ENCODE data around the gene GALNT14.
"Not testable (repeated sequence)": the region's sequence is repeated elsewhere in the genome, so short reads cannot be mapped to it uniquely, and the experiment has no call there.

GALNT14 gene

GRCh38 chr2:30940839-30941238 is 197.4 kb downstream of the GALNT14 start:
- DNase-seq (ENCODE audit: low read depth in 2 of 2) = no peak

GRCh38 chr2:30939364-30939763 is 198.9 kb downstream of the GALNT14 start:
- no peak for DNase-seq (ENCODE audit: low read depth in 2 of 2)

- no peak for DNase-seq (ENCODE audit: low read depth in 2 of 2)
Measured at GRCh38 chr2:30938196-30938595, 200.0 kb downstream of the GALNT14 start.

- no peak for DNase-seq (ENCODE audit: low read depth in 2 of 2)
Measured at GRCh38 chr2:30936977-30937376, 201.3 kb downstream of the GALNT14 start.

GRCh38 chr2:30935795-30936194 is 202.4 kb downstream of the GALNT14 start:
- no peak for DNase-seq (ENCODE audit: low read depth in 2 of 2)

GRCh38 chr2:30934066-30934465 is 204.2 kb downstream of the GALNT14 start:
- DNase-seq (ENCODE audit: low read depth in 2 of 2) = no peak

GRCh38 chr2:30933496-30933895 is 204.7 kb downstream of the GALNT14 start:
- no peak for DNase-seq (ENCODE audit: low read depth in 2 of 2)

- DNase-seq (ENCODE audit: low read depth in 2 of 2) = no peak
Measured at GRCh38 chr2:30932870-30933269, 205.4 kb downstream of the GALNT14 start.

- DNase-seq (ENCODE audit: low read depth in 2 of 2) = no peak
Measured at GRCh38 chr2:30931841-30932407, 206.3 kb downstream of the GALNT14 start.

- DNase-seq (ENCODE audit: low read depth in 2 of 2) = no peak
Measured at GRCh38 chr2:30930716-30931115, 207.5 kb downstream of the GALNT14 start.

- no peak for DNase-seq (ENCODE audit: low read depth in 2 of 2)
Measured at GRCh38 chr2:30927465-30928075, 210.7 kb downstream of the GALNT14 start.

- DNase-seq (ENCODE audit: low read depth in 2 of 2) = no peak
Measured at GRCh38 chr2:30926606-30927005, 211.6 kb downstream of the GALNT14 start.

GRCh38 chr2:30923623-30924022 is 214.6 kb downstream of the GALNT14 start:
- no peak for DNase-seq (ENCODE audit: low read depth in 2 of 2)

- DNase-seq (ENCODE audit: low read depth in 2 of 2) = no peak
Measured at GRCh38 chr2:30920511-30920910, 217.7 kb downstream of the GALNT14 start.

GRCh38 chr2:30915486-30915885 is 222.8 kb downstream of the GALNT14 start:
- no peak for DNase-seq (ENCODE audit: low read depth in 2 of 2)

GRCh38 chr2:30914456-30914855 is 223.8 kb downstream of the GALNT14 start:
- DNase-seq (ENCODE audit: low read depth in 2 of 2) = no peak

GRCh38 chr2:30912056-30912455 is 226.2 kb downstream of the GALNT14 start:
- no peak for DNase-seq (ENCODE audit: low read depth in 2 of 2)

GRCh38 chr2:30911327-30911726 is 226.9 kb downstream of the GALNT14 start:
- DNase-seq (ENCODE audit: low read depth in 2 of 2) = no peak

- DNase-seq (ENCODE audit: low read depth in 2 of 2) = no peak
Measured at GRCh38 chr2:30910686-30911085, 227.6 kb downstream of the GALNT14 start.

GRCh38 chr2:30904437-30904836 is 233.8 kb downstream of the GALNT14 start:
- DNase-seq (ENCODE audit: low read depth in 2 of 2) = not testable (repeated sequence)

- DNase-seq (ENCODE audit: low read depth in 2 of 2) = no peak
Measured at GRCh38 chr2:30903326-30903725, 234.9 kb downstream of the GALNT14 start.

- no peak for DNase-seq (ENCODE audit: low read depth in 2 of 2)
Measured at GRCh38 chr2:30900381-30900780, 237.9 kb downstream of the GALNT14 start.

- no peak for DNase-seq (ENCODE audit: low read depth in 2 of 2)
Measured at GRCh38 chr2:30899516-30900054, 238.7 kb downstream of the GALNT14 start.

- no peak for DNase-seq (ENCODE audit: low read depth in 2 of 2)
Measured at GRCh38 chr2:30897539-30897938, 240.7 kb downstream of the GALNT14 start.

Data from stimulated activated CD4-positive, alpha-beta T cell treated with anti-CD3 and anti-CD28 coated beads, Interleukin-12 subunit alpha, Interleukin-12 subunit beta, amount 100 ng/mL, for 24 hours (primary cell).